Stimulated activated naive CD4-positive, alpha-beta T cell (primary cell): ENCODE results near the gene TBX15.

Source experiments
- DNase-seq, 6 experiments: peaks; one replicate each; lab custom pipeline; 2025; lab: John Stamatoyannopoulos, UW

Gene TBX15

GRCh38 chr1:119001181-119002027 is 13.3 kb upstream of the TBX15 start:
- DNase-seq = no peak

DNA sequence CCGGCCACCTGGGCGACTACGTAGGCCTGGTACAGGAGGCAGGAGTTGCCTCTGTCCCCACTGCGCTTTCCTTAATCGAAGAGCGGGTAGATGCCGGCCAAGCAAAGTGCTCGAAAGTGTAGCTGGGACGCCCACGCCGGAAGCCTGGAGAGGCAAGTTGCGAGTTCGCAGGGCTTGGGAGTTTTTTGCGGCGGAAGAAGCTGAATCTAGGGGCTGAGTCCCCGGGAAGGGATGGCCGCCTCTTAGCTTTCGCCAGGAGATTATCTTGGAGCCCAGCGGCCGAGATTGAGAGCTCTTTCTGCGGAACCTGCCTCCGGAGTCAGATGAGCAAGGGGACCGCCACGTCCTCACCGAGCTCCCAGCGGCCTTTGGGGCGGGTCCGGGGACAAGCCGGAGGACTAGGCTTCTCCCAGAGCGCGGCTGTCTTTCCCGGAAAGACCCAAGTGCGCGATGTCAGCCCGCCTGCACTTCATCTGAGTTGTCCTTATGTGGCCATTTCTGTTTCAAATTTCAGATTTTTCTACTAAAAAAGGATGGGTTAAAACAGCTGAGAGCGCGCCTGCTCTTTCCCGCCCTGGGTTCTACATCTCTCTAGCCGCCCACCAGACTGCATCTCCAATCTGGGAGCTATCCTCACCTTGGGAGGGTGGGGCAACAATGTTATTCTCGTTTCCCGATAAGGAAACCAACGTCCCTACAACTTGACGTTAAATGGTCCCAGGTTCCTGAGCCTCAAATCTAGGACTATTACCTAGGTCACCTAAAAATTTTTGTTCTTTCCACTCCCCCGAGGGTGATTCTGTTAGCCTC is 12.4 kb upstream of the TBX15 start:
- DNase-seq = no peak

GRCh38 chr1:118999348-119000071 is 11.4 kb upstream of the TBX15 start:
- no peak for DNase-seq

GRCh38 chr1:118998171-118998570 is 10.0 kb upstream of the TBX15 start:
- no peak for DNase-seq

DNA sequence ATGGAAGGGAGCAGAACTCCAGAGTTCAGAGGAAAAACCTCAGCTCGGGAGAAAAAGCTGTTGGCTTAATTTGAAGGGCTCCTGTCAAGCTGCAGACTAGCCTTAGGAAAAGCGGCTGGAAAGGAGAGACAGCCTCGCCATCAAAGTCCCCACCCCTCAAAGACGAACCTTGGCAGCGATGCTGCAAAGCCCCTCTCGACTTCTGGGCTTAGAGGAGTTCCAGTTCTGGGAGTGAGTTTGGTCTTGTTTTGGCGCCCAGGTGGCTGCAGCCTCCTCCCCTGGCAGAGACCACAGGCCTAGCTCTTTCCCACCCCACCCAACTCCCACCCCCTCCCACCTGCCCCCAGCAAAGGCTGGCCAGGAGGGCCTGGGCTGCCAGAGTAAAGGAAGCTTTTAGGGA is 9.1 kb upstream of the TBX15 start:
- no peak for DNase-seq

DNA sequence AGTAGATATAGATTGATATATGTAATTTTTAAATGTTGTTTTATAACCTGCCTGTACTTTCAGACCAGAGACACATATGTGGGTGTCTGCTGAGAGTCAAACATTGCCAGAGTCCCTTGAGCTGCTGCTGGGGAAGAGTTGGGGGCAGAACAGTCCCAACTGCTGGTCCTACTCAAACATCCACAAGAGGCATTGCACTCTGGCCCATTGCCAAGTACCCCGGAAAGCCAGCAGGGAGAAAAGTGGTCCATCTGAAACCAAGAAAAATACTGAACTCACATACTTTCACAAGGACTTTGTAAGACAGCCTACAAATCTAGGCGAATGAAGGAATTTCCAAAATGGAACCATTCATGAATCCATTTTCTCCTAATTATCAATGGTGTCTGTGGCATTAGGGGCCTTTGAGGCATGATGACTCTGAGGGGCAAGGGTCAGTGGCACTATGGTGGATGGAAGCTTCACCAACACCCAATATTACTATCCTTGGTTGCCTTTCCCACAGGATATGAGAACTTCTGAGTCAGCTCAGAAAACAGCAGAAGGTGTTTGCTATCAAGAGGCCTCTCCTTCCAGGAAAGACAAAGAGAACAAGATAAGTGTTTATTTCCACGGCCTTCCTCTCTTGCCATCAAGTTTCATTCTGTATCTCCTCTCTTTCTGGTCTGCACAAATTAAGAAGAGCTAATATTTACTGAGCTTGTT is 7.3 kb upstream of the TBX15 start:
- DNase-seq = no peak

DNA sequence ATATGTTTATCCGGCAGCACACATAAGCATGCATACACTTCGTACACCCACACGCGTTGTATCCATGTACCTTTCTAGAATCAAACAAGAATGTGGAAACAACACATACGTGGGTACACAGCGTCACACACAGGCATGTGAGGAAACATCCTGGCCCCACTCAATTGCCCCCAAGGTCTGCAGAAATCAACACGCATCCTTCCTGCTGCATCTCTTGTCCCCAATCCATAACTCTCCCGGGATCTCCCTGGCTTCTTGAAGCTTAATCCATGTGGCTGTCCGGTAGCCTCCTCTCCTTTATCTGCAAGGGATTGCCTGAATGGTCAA is 5.5 kb upstream of the TBX15 start:
- DNase-seq = no peak

- no peak for DNase-seq
Measured at GRCh38 chr1:118992868-118993699, 4.9 kb upstream of the TBX15 start.

DNA sequence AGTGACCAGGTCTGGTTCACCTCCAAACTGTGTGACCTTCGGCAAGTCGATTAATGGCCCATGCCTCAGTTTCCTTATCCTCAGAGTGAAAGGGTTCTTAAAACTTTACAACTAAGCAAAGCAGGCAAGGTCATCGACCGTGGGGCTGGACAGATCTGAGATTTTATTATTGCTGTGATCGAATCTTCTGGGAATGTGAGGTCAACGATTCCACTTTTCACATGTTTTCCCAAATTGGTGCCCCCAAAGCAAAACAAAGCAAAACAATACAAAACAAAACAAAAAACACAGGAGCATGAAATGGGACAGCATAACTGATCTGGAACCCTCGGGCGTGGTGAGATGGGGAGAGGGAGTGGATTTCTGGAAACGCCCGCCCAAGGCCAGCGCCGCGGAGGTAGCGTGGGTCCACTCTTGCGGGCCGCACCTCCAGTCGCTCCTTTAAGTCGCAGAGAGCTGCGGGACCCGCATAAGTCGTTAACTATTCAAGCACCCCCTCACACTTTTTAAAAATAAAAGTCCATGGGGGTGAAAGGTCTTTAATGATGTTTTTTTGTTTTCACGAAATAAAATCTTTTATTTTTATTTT is 4.2 kb upstream of the TBX15 start:
- no peak for DNase-seq

- no peak for DNase-seq
Measured at GRCh38 chr1:118991448-118991847, 3.3 kb upstream of the TBX15 start.

- no peak for DNase-seq
Measured at GRCh38 chr1:118990513-118991152, 2.5 kb upstream of the TBX15 start.

- no peak for DNase-seq
Measured at GRCh38 chr1:118989878-118990378, 1.8 kb upstream of the TBX15 start.

DNA sequence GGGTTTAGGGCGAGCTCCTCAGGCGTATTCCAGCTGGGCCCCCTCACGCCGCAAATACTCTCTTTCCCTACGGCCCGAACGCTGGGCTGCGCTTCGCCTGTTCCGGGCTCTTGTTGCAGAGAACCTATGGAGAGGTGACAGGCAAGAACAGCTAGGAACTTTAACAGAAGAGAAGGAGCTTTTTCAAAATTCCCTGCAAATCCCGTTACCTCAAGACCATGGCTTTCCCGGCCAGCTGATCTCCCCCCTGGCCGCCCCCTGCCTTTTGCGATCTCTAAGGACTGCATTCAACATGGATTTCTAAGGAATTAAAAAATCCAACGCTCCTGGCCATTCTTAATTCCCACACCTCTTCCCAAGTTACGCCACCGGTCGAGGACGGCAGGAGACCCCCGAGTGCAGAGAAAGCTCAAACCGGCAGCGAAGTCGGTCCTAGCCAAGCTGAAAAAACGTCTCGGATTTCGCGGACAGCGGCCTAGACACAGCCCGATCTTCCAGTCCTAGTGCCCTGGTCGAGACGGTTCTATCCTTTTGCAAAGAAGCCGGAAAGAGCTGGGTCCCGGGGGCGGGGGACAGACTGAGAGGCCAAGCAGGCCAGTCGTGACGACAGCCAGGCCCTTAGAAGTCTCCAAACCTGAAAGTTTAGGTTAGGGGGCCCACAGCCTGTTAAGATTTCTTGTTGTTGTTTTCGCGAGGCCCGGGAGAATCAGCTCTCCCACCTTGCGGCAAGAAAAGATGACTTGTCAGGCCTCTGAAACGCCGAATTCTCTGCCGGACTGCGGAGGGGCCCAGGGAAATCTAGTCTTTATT is 1.1 kb upstream of the TBX15 start:
- no peak for DNase-seq

DNA sequence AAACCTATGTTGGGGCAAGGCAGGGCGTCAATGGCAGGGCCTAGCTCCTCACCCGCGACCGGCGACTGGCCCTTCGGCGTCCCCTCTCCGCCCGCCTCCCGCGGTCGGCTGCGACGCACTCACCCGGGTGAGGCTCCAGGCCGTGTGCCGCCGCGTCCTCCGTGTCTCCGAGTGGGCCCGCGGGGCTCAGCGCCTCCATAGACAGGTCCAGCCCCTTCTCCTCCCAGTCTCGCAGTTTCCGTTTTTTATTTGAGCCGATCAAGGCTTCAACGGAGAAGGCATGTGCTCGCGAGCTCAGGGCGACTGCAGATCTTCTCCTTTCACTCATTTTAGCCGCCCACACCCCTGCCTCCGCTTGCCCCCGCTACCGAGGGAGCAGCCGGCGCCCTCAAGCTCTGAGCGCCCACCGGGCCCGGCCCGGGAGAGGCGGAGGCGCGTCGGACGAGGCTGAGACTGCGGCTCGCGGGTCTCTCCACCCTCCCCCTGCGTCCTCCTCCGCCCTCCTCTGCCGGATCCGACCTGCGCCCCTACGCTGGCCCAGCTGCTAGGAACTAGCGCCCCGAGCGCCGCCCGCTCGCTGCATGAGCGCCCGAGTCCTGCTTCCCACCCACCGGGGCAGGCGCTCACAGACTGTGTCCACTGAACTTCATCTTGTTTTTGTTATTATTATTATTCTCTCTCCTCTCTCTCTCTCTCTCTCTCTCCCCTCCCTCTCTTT is 516 bp downstream of the TBX15 start:
- no peak for DNase-seq

GRCh38 chr1:118986555-118987467 is 1.3 kb downstream of the TBX15 start:
- no peak for DNase-seq

GRCh38 chr1:118985640-118986554 is 2.2 kb downstream of the TBX15 start:
- DNase-seq = no peak
